ENCODE data around the gene ADCY9.

DNA sequence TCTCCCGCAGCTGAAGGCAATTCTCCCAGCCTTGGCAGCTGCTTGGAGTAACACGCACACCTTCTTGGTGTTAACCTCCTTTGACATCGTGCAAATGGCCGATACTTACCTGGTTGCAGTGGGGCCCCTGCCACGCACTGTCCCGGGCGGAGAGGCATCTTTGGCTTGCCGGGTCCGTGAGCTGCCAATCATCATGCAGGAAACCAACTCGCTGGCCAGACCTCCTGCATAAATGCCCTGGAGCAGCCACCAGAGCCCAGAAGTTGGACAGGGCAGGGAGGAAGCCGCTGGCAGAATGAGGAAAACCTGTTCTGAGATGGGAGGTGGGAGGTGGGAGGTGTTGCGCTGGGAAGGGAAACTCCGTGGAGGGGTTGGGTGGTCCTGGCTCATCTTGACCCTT lies 194.0 kb downstream of the ADCY9 start:
- TF ChIP-seq CTCF (IDR thresholded peaks at IDR 0.05) (no peak), EZH2 (IDR thresholded peaks at IDR 0.05; ENCODE audit: borderline replicate concordance, insufficient read depth, low read depth, low read length, poor library complexity, severe bottlenecking) (no peak)

Measured in B cell (primary cell).